GM06990 (cell line): ENCODE results near the gene CTNNA3.

Source experiments
- DNase-seq: peaks from one replicate; pipeline ENCODE4 v3.0.0-alpha.2; 2011; ENCODE audit not compliant: insufficient read length; ENCODE audit errors: extremely low read depth
- H3K27me3 ChIP-seq: replicated peaks from 2 replicates; pipeline ENCODE4 v1.6.0; 2011; ENCODE audit warnings: low read length; ENCODE audit not compliant: control insufficient read depth, insufficient read depth
- H3K36me3 ChIP-seq: 2 replicates; pipeline ENCODE4 v1.5.1; 2011; ENCODE audit warnings: low read length; ENCODE audit not compliant: control insufficient read depth, insufficient read depth
- H3K4me3 ChIP-seq: replicated peaks from 2 replicates; pipeline ENCODE4 v1.5.1; 2011; ENCODE audit warnings: low read depth, mild to moderate bottlenecking, control low read depth, low read length
- TF ChIP-seq, protein P1 (sequence below): IDR thresholded peaks from 2 replicates; pipeline ENCODE4 v1.5.1; 2011; ENCODE audit warnings: low read length, control low read depth, mild to moderate bottlenecking, inconsistent platforms; ENCODE audit not compliant: insufficient read depth, poor library complexity, severe bottlenecking

Gene CTNNA3

DNA sequence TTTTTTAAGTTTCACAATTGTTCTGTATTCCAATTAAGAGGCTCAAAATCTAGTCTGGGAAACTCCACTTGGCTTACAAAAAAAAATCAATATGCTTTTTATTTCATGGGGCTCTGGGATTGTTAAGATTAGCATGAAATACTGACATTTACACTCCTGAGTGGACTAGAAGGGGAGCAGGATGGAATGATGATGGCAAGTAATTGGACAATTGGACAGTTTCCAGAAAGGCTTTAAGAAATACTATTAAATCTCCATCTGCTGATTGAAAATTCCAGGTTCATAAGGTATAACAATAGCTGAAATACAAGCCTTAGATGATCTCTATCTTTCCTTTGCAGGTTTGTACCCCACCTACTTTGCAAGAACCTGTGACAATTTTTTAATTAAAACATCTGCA lies 585.7 kb downstream of the CTNNA3 start:
- DNase-seq, result no peak
- no peak overlapping the region for H3K4me3 ChIP-seq
- TF ChIP-seq, protein P1, sequence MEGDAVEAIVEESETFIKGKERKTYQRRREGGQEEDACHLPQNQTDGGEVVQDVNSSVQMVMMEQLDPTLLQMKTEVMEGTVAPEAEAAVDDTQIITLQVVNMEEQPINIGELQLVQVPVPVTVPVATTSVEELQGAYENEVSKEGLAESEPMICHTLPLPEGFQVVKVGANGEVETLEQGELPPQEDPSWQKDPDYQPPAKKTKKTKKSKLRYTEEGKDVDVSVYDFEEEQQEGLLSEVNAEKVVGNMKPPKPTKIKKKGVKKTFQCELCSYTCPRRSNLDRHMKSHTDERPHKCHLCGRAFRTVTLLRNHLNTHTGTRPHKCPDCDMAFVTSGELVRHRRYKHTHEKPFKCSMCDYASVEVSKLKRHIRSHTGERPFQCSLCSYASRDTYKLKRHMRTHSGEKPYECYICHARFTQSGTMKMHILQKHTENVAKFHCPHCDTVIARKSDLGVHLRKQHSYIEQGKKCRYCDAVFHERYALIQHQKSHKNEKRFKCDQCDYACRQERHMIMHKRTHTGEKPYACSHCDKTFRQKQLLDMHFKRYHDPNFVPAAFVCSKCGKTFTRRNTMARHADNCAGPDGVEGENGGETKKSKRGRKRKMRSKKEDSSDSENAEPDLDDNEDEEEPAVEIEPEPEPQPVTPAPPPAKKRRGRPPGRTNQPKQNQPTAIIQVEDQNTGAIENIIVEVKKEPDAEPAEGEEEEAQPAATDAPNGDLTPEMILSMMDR, result no peak

DNA sequence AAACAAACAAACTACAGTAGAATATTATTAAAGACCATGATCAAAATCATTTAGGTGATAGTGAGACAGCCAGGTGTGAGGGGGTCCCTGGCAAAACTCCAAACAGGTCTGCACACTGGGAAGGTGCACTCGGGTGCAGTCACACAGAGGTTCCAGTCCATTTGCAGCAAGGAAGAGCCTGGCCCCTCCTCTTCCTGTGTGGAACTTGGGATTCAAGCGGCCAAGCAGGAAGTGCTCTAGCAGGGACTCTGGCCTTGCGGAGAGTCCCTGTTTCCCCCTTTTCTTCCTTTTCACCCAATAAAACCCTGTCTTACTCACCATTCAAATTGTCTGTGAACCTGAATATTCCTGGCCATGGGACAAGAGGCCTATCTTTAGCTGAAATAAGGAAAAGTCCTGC lies 588.3 kb downstream of the CTNNA3 start:
- H3K36me3 ChIP-seq, result no peaks in the 10 kb centered on the region
- no peak for DNase-seq
- H3K27me3 ChIP-seq, result no peaks in the 10 kb centered on the region; the same call in 1 of the 2 replicates
- no peak overlapping the region for H3K4me3 ChIP-seq
- TF ChIP-seq, protein P1, result no peak

More for the DNA sequence above, 585.7 kb downstream of the CTNNA3 start:
- H3K36me3 ChIP-seq, result no peaks in the 10 kb centered on the region
- no peaks in the 10 kb centered on the region; the same call in 1 of the 2 replicates for H3K27me3 ChIP-seq

DNA sequence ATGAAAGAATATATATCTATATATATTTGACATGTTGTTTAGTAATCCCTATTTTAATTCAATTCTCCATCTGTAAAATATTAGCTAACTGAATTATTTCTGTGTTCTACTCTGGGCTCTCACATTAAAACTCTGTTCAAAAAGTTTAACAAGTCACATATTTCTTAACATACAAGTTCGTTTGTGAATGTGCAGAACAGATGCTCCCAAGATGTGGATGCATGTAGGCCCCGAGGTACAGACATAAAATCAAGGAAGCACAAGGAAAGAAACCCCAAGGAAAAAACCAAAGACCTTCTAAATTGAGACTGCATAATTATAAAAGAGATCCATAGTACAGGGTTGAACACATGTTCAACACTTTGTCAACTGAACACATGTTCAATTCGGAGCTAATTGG lies 595.0 kb downstream of the CTNNA3 start:
- no peaks in the 10 kb centered on the region for H3K36me3 ChIP-seq
- H3K4me3 ChIP-seq, result no peak overlapping the region
- TF ChIP-seq, protein P1, result no peak
- DNase-seq, result no peak
- H3K27me3 ChIP-seq, result no peaks in the 10 kb centered on the region

DNA sequence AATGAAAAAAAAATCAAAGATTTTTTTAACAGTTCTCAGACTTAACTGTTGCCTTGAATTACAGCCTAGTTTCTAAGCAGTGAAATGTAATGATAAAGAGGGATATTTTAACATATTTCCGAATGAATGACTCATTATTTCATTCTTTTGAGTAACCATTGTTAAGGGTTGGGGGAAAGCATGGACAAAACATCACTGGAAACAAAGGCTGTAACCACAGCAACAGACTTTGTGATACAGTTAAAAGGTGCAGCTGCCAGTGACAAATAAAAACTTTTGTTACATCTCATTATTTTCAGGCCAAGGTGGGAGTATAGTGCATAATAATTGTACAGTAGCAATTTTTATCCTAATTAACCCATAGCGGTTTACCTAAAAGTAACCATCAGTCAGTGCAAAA lies 597.5 kb downstream of the CTNNA3 start:
- no peaks in the 10 kb centered on the region for H3K36me3 ChIP-seq
- H3K27me3 ChIP-seq, result no peaks in the 10 kb centered on the region
- no peak for DNase-seq
- TF ChIP-seq, protein P1, result no peak
- H3K4me3 ChIP-seq, result no peak overlapping the region

DNA sequence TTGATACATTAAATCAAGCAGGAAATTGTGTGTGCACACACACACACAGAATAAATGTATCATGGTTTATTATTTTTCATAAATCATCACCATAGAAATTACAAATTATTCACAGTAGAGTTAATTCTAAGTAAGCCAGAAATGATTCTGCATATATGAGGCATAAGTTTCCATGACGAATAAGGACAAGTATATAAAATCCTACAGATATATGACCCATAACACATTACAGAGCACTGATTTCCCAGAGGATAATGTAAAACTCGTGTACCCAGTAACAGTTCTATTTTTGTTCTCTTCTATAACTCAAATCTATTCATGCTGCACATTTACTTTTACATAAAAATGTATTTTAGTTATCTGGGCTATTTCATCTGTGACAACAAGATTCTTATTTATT lies 600.5 kb downstream of the CTNNA3 start:
- DNase-seq, result no peak
- TF ChIP-seq, protein P1, result no peak
- H3K27me3 ChIP-seq, result no peaks in the 10 kb centered on the region
- H3K36me3 ChIP-seq, result no peaks in the 10 kb centered on the region
- H3K4me3 ChIP-seq, result no peak overlapping the region

DNA sequence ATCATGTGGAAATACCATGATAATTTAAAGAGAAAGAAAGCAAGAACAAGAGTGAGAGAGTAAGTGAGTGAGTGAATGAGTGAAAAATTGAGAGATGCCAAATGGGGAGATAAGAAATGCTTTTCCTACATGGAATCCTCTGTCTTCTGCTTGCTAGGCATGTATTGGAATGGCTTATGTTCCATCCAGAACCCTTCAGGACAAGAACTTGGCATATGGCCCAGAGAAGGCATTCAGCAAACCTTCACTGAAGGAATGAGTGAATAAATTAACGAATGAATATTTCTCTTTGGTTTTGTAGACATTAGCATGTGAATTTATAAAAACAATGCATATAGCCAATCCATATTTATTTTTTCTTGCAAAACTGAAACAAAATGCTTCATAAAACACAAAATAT lies 608.0 kb downstream of the CTNNA3 start:
- DNase-seq, result no peak
- TF ChIP-seq, protein P1, result no peak
- Histone ChIP-seq H3K36me3 (no peaks in the 10 kb centered on the region), H3K27me3 (no peaks in the 10 kb centered on the region), H3K4me3 (no peak overlapping the region)
